Measurements from ENCODE around the gene RIC8B. TPM values are rescaled to one million over a fixed set of nuclear protein-coding genes. Genes with fewer than 3 reads are reported as not detected.

RIC8B gene
- total RNA-seq, 2 donors from 2014 or later = 19.6 to 23.3 TPM

GRCh38 chr12:106901276-106901675 lies 126.8 kb downstream of the RIC8B start:
- H3K4me1 Mint-ChIP-seq = peaks cover 13% of the 10 kb centered on the region
- H3K27ac Mint-ChIP-seq = no peak overlapping the region
- peaks cover under 1% of the 10 kb centered on the region for H3K9me3 Mint-ChIP-seq
- H3K27me3 Mint-ChIP-seq (ENCODE audit: insufficient read depth) = peaks cover 39% of the 10 kb centered on the region
- TF ChIP-seq CTCF (conservative IDR thresholded peaks at IDR 0.05) = no peak
- Histone ChIP-seq H3K36me3 (ENCODE audit: control insufficient read depth, insufficient read depth, low read length) (no peaks in the 10 kb centered on the region), H3K9ac (ENCODE audit: extremely low read depth, low read length, poor library complexity, severe bottlenecking) (no peak overlapping the region), H3K4me3 (ENCODE audit: low read length) (no peak overlapping the region), H3K9me3 (ENCODE audit: control insufficient read depth, low read length) (no peaks in the 10 kb centered on the region), H3K27ac (ENCODE audit: low read depth, low read length) (no peak overlapping the region), H3K27me3 (ENCODE audit: control insufficient read depth, insufficient read depth, low read length, poor library complexity, severe bottlenecking) (peaks cover 42% of the 10 kb centered on the region), H3K4me1 (ENCODE audit: control insufficient read depth, insufficient read depth, low read length) (no peaks in the 10 kb centered on the region)
- no peaks in the 10 kb centered on the region for H3K36me3 Mint-ChIP-seq (ENCODE audit: low read depth)
- 81 to 100% methylated on average over 1 of the region's 1 CpG for WGBS, 2 experiments (ENCODE audit: insufficient coverage in 1 of 2, insufficient read length in 1 of 2)
- no peak overlapping the region for H3K4me3 Mint-ChIP-seq
- DNase-seq = no peak

GRCh38 chr12:106902053-106902452 lies 127.6 kb downstream of the RIC8B start:
- Mint-ChIP-seq H3K9me3 (peaks cover 2% of the 10 kb centered on the region), H3K36me3 (ENCODE audit: low read depth) (no peaks in the 10 kb centered on the region), H3K27ac (no peak overlapping the region), H3K27me3 (ENCODE audit: insufficient read depth) (peaks cover 43% of the 10 kb centered on the region), H3K4me1 (peaks cover 13% of the 10 kb centered on the region), H3K4me3 (no peak overlapping the region)
- no peaks in the 10 kb centered on the region for H3K36me3 ChIP-seq (ENCODE audit: control insufficient read depth, insufficient read depth, low read length)
- no peaks in the 10 kb centered on the region for H3K4me1 ChIP-seq (ENCODE audit: control insufficient read depth, insufficient read depth, low read length)
- peaks cover 42% of the 10 kb centered on the region for H3K27me3 ChIP-seq (ENCODE audit: control insufficient read depth, insufficient read depth, low read length, poor library complexity, severe bottlenecking)
- WGBS, 2 experiments (ENCODE audit: insufficient coverage in 1 of 2, insufficient read length in 1 of 2) = 83 to 86% methylated on average over 11 of the region's 11 CpGs
- TF ChIP-seq CTCF (conservative IDR thresholded peaks at IDR 0.05) = no peak
- peak; percentile 39 for DNase-seq
- no peaks in the 10 kb centered on the region for H3K9me3 ChIP-seq (ENCODE audit: control insufficient read depth, low read length)
- no peak overlapping the region for H3K27ac ChIP-seq (ENCODE audit: low read depth, low read length)
- H3K9ac ChIP-seq (ENCODE audit: extremely low read depth, low read length, poor library complexity, severe bottlenecking) = no peak overlapping the region
- no peak overlapping the region for H3K4me3 ChIP-seq (ENCODE audit: low read length)

- Mint-ChIP-seq H3K27me3 (ENCODE audit: insufficient read depth) (peaks cover 43% of the 10 kb centered on the region), H3K27ac (no peak overlapping the region), H3K9me3 (peaks cover 2% of the 10 kb centered on the region), H3K4me3 (peak overlapping the region; percentile 60), H3K4me1 (peaks cover 7% of the 10 kb centered on the region), H3K36me3 (ENCODE audit: low read depth) (no peaks in the 10 kb centered on the region)
- peak overlapping the region; percentile 86 for H3K4me3 ChIP-seq (ENCODE audit: low read length)
- no peak for TF ChIP-seq CTCF (conservative IDR thresholded peaks at IDR 0.05)
- no peaks in the 10 kb centered on the region for H3K4me1 ChIP-seq (ENCODE audit: control insufficient read depth, insufficient read depth, low read length)
- H3K27me3 ChIP-seq (ENCODE audit: control insufficient read depth, insufficient read depth, low read length, poor library complexity, severe bottlenecking) = peaks cover 42% of the 10 kb centered on the region
- no peaks in the 10 kb centered on the region for H3K36me3 ChIP-seq (ENCODE audit: control insufficient read depth, insufficient read depth, low read length)
- H3K27ac ChIP-seq (ENCODE audit: low read depth, low read length) = no peak overlapping the region
- no peak overlapping the region for H3K9ac ChIP-seq (ENCODE audit: extremely low read depth, low read length, poor library complexity, severe bottlenecking)
- WGBS, 2 experiments (ENCODE audit: insufficient coverage in 1 of 2, insufficient read length in 1 of 2) = 18 to 31% methylated on average over 7 to 23 of the region's 28 CpGs
- peak; percentile 98 for DNase-seq
- H3K9me3 ChIP-seq (ENCODE audit: control insufficient read depth, low read length) = no peaks in the 10 kb centered on the region
Measured at GRCh38 chr12:106903241-106903945, 128.9 kb downstream of the RIC8B start.

Data from endodermal cell (in vitro differentiated cells).